ENCODE measurements around the gene DDX47. TPM values are rescaled to one million over a fixed set of nuclear protein-coding genes. Genes with fewer than 3 reads are reported as not detected.

DDX47 gene
- total and polyA plus RNA-seq, 4 donors, result 20.2 to 37.2 (median 25.9) TPM

- peaks cover 19 to 75% (median 69%) of the 10 kb centered on the region in 4 donors for H3K36me3 ChIP-seq (ENCODE audit: control insufficient read depth in 4 of 4, insufficient read depth in 3 of 4, low read depth in 1 of 4, low read length in 3 of 4)
- no peak overlapping the region for H3K9ac ChIP-seq (ENCODE audit: low read depth in 1 of 2, low read length in 2 of 2)
- no peak overlapping the region for H3K27ac ChIP-seq (ENCODE audit: low read depth in 1 of 2, low read length in 2 of 2)
- H3K4me1 ChIP-seq (ENCODE audit: control insufficient read depth in 4 of 4, insufficient read depth in 4 of 4, low read length in 3 of 4), result no peaks in the 10 kb centered on the region
- WGBS, result 98% methylated on average over 5 of the region's 5 CpGs
- no peak overlapping the region for H3K4me3 ChIP-seq (ENCODE audit: low read depth in 1 of 3, low read length in 3 of 3)
- H3K27me3 ChIP-seq (ENCODE audit: control insufficient read depth in 4 of 4, insufficient read depth in 4 of 4, low read length in 3 of 4), result no peaks in the 10 kb centered on the region
- H3K9me3 ChIP-seq (ENCODE audit: control insufficient read depth in 4 of 4, low read length in 3 of 4), result no peaks in the 10 kb centered on the region
- DNase-seq (ENCODE audit: low spot score), result no peak
- no peak for TF ChIP-seq YY1 (IDR thresholded peaks at IDR 0.05)
- no peak for TF ChIP-seq FOXA2 (IDR thresholded peaks at IDR 0.05)
- TF ChIP-seq ATF3 (IDR thresholded peaks at IDR 0.05), result no peak
- no peak for TF ChIP-seq GABPA (IDR thresholded peaks at IDR 0.05 in 1 of 2, conservative IDR thresholded peaks at IDR 0.05 in 1 of 2)
- no peak for TF ChIP-seq HNF4A (conservative IDR thresholded peaks at IDR 0.05)
- no peak for TF ChIP-seq EGR1 (IDR thresholded peaks at IDR 0.05; ENCODE audit: low read depth in 2 of 2)
- no peak for TF ChIP-seq NR2F2 (IDR thresholded peaks at IDR 0.05)
- no peak for TF ChIP-seq REST (IDR thresholded peaks at IDR 0.05)
- no peak for TF ChIP-seq MAX (IDR thresholded peaks at IDR 0.05)
- no peak for TF ChIP-seq RXRA (IDR thresholded peaks at IDR 0.05)
- TF ChIP-seq SP1 (IDR thresholded peaks at IDR 0.05), result no peak
Measured at GRCh38 chr12:12823811-12824210, 10.7 kb downstream of the DDX47 start.

GRCh38 chr12:12835378-12836146 is 22.4 kb downstream of the DDX47 start:
- Histone ChIP-seq H3K27me3 (ENCODE audit: control insufficient read depth in 4 of 4, insufficient read depth in 4 of 4, low read length in 3 of 4) (no peaks in the 10 kb centered on the region), H3K36me3 (ENCODE audit: control insufficient read depth in 4 of 4, insufficient read depth in 3 of 4, low read depth in 1 of 4, low read length in 3 of 4) (peaks cover 0 to 21% (median 12%) of the 10 kb centered on the region in 4 donors), H3K9me3 (ENCODE audit: control insufficient read depth in 4 of 4, low read length in 3 of 4) (no peaks in the 10 kb centered on the region), H3K4me1 (ENCODE audit: control insufficient read depth in 4 of 4, insufficient read depth in 4 of 4, low read length in 3 of 4) (no peaks in the 10 kb centered on the region), H3K27ac (ENCODE audit: low read depth in 1 of 2, low read length in 2 of 2) (no peak overlapping the region), H3K4me3 (ENCODE audit: low read depth in 1 of 3, low read length in 3 of 3) (no peak overlapping the region), H3K9ac (ENCODE audit: low read depth in 1 of 2, low read length in 2 of 2) (no peak overlapping the region)
- TF ChIP-seq REST (IDR thresholded peaks at IDR 0.05), result no peak
- TF ChIP-seq EGR1 (IDR thresholded peaks at IDR 0.05; ENCODE audit: low read depth in 2 of 2), result no peak
- no peak for TF ChIP-seq YY1 (IDR thresholded peaks at IDR 0.05)
- no peak for TF ChIP-seq HNF4G (IDR thresholded peaks at IDR 0.05)
- no peak for TF ChIP-seq TAF1 (conservative IDR thresholded peaks at IDR 0.05)
- no peak for TF ChIP-seq FOXA1 (IDR thresholded peaks at IDR 0.05)
- no peak for TF ChIP-seq CTCF (IDR thresholded peaks at IDR 0.05; ENCODE audit: low read depth, low read length, missing input control)
- no peak for TF ChIP-seq RXRA (IDR thresholded peaks at IDR 0.05)
- no peak for TF ChIP-seq FOXA2 (IDR thresholded peaks at IDR 0.05)
- no peak for TF ChIP-seq NR2F2 (IDR thresholded peaks at IDR 0.05)
- no peak for TF ChIP-seq SP1 (IDR thresholded peaks at IDR 0.05)
- whole genome bisulfite sequencing, result 91% methylated on average over 7 of the region's 7 CpGs
- DNase-seq (ENCODE audit: low spot score), result no peak
